Gastrocnemius medialis (tissue), 4 donors: Measurements from ENCODE around the gene LUC7L2.

Source experiments
- CTCF ChIP-seq, 5 experiments: fragments of 450-650 bp in 3 of 5; fragments of 200-600 bp in 2 of 5; sonication (generic) in 2 of 5; IDR thresholded peaks in 4 of 5; conservative IDR thresholded peaks in 1 of 5; 1 replicate in 4 of 5; 2 replicates in 1 of 5; pipeline ENCODE4 v1.5.1; 2016 to 2019; ENCODE audit warnings: antibody characterized with exemption in 5 of 5, mild to moderate bottlenecking in 3 of 5, moderate library complexity in 3 of 5
- POLR2A ChIP-seq, 2 donors: fragments of 450-650 bp; IDR thresholded peaks; one replicate each; pipeline ENCODE4 v1.6.1; 2017; ENCODE audit warnings: antibody characterized with exemption in 2 of 2, mild to moderate bottlenecking in 2 of 2, moderate library complexity in 2 of 2

GRCh38 chr7:139436806-139437205 lies 77.1 kb downstream of the LUC7L2 start:
- TF ChIP-seq POLR2A (IDR thresholded peaks at IDR 0.05): no peak
- no peak for TF ChIP-seq CTCF (IDR thresholded peaks at IDR 0.05 in 4 of 5, conservative IDR thresholded peaks at IDR 0.05 in 1 of 5)
